Measurements from ENCODE around the gene NAALADL2.

NAALADL2 gene

DNA sequence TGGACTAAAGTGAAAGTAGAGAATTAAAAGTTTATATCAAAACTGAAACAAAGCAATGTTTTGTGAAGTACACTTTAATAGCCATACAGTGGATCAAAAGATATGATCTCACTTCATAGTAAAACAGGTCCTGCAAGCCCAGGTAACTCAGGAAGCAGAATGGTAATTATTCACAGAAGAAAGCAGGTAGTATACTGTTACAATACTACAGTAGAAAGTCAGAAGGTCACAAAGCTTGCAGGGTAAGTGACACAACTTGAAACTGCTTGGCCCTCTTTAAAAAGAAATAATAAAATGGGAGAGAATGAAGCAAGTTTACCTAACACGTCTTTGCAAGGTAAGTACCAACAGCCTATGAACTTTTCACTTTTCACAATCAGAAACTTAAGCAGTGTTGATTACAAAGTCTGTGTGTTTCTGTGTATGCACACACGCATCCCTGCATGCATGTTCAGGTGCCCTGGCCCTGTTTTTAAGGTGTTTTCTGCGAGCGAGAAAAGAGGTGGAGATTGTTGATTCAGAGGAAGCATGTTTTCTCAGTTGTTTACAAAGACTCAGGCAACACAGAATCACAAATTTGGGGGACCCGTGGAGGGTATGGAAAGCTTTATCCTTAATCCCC lies at the start of gene NAALADL2:
Gene NAALADL2 (plus strand): TSS at position 221 of the 622 bp plus-strand sequence.
- TF ChIP-seq, protein P1, sequence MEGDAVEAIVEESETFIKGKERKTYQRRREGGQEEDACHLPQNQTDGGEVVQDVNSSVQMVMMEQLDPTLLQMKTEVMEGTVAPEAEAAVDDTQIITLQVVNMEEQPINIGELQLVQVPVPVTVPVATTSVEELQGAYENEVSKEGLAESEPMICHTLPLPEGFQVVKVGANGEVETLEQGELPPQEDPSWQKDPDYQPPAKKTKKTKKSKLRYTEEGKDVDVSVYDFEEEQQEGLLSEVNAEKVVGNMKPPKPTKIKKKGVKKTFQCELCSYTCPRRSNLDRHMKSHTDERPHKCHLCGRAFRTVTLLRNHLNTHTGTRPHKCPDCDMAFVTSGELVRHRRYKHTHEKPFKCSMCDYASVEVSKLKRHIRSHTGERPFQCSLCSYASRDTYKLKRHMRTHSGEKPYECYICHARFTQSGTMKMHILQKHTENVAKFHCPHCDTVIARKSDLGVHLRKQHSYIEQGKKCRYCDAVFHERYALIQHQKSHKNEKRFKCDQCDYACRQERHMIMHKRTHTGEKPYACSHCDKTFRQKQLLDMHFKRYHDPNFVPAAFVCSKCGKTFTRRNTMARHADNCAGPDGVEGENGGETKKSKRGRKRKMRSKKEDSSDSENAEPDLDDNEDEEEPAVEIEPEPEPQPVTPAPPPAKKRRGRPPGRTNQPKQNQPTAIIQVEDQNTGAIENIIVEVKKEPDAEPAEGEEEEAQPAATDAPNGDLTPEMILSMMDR (conservative IDR thresholded peaks at IDR 0.05; ENCODE audit: low read depth, low read length): no peak
- Histone ChIP-seq H3K4me1 (ENCODE audit: low read depth, poor library complexity, severe bottlenecking) (no peaks in the 10 kb centered on the region), H3K9ac (no peak within 1 kb of the TSS), H3K27me3 (ENCODE audit: insufficient read depth, low read depth) (no peaks in the 10 kb centered on the region), H3K36me3 (ENCODE audit: insufficient read depth) (no peaks in the 10 kb centered on the region), H3K79me2 (ENCODE audit: insufficient read depth, low read depth) (no peaks in the 10 kb centered on the region), H4K20me1 (ENCODE audit: insufficient read depth) (no peaks in the 10 kb centered on the region), H2AFZ (ENCODE audit: low read depth) (no peak within 1 kb of the TSS), H3K4me2 (no peak within 1 kb of the TSS), H3K4me3 (IDR thresholded peaks at IDR 0.05; ENCODE audit: insufficient read depth, low read depth, low read length) (no peak within 1 kb of the TSS), H3K27ac (no peak within 1 kb of the TSS)

DNA sequence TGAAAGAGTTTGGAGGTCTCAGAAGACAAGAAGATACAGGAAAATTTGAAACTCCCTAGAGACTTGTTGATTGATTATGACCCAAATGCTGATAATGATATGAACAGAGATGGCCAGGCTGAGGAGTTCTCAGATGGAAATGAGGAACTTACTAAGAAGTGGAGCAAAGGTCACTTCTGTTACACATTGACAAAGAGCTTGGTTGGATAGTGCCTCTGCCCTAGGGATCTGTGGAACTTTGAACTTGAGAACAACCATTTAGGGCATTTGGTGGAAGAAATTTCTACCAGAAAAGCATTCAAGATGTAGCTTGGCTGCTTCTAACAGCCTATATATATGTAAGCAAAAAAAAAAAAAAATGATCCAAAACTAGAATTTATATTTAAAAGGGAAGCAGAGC lies 48.9 kb upstream of the NAALADL2 start:
- H3K9ac ChIP-seq: no peak overlapping the region
- H3K36me3 ChIP-seq (ENCODE audit: insufficient read depth): no peaks in the 10 kb centered on the region
- H3K4me3 ChIP-seq (IDR thresholded peaks at IDR 0.05; ENCODE audit: insufficient read depth, low read depth, low read length): no peak overlapping the region
- H3K27ac ChIP-seq: no peak overlapping the region
- H3K4me1 ChIP-seq (ENCODE audit: low read depth, poor library complexity, severe bottlenecking): no peaks in the 10 kb centered on the region
- H3K79me2 ChIP-seq (ENCODE audit: insufficient read depth, low read depth): no peaks in the 10 kb centered on the region
- TF ChIP-seq, protein P1 (conservative IDR thresholded peaks at IDR 0.05; ENCODE audit: low read depth, low read length): no peak
- no peaks in the 10 kb centered on the region for H3K27me3 ChIP-seq (ENCODE audit: insufficient read depth, low read depth)
- no peak overlapping the region for H3K4me2 ChIP-seq
- no peaks in the 10 kb centered on the region for H4K20me1 ChIP-seq (ENCODE audit: insufficient read depth)
- H2AFZ ChIP-seq (ENCODE audit: low read depth): no peak overlapping the region

DNA sequence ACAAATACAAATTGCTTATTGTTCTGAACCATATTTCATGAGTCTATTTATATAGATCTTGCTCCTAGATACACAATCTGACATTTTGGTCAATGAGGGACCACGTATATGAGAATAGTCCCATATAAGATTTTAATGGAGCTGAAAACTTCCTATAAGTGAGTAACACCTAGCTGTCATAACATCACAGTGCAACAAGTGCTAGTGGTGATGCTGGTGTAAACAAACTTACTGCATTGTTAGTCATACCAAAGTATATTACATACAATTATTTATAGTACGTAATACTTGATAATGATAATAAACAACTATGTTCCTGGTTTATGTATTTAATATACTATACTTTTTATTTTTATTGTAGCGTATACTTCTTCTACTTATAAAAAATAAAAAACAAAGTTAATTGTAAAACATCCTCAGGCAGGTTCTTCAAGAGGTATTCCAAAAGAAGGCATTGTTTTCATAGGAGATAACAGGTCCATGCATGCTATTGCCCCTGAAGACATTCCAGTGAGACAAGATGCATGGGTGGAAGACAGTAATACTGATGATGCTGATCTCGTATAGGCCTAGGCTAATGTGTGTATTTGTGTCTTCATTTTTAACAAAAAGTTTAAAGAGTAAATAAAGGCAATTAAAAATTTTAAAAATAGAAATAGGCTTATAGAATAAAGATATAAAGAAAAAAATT lies 46.8 kb upstream of the NAALADL2 start:
- H2AFZ ChIP-seq (ENCODE audit: low read depth): no peak overlapping the region
- H3K4me1 ChIP-seq (ENCODE audit: low read depth, poor library complexity, severe bottlenecking): no peaks in the 10 kb centered on the region
- H3K4me2 ChIP-seq: no peak overlapping the region
- H3K79me2 ChIP-seq (ENCODE audit: insufficient read depth, low read depth): no peaks in the 10 kb centered on the region
- no peak overlapping the region for H3K9ac ChIP-seq
- no peaks in the 10 kb centered on the region for H3K36me3 ChIP-seq (ENCODE audit: insufficient read depth)
- H3K4me3 ChIP-seq (IDR thresholded peaks at IDR 0.05; ENCODE audit: insufficient read depth, low read depth, low read length): no peak overlapping the region
- no peaks in the 10 kb centered on the region for H4K20me1 ChIP-seq (ENCODE audit: insufficient read depth)
- no peak overlapping the region for H3K27ac ChIP-seq
- TF ChIP-seq, protein P1 (conservative IDR thresholded peaks at IDR 0.05; ENCODE audit: low read depth, low read length): no peak
- no peaks in the 10 kb centered on the region for H3K27me3 ChIP-seq (ENCODE audit: insufficient read depth, low read depth)

DNA sequence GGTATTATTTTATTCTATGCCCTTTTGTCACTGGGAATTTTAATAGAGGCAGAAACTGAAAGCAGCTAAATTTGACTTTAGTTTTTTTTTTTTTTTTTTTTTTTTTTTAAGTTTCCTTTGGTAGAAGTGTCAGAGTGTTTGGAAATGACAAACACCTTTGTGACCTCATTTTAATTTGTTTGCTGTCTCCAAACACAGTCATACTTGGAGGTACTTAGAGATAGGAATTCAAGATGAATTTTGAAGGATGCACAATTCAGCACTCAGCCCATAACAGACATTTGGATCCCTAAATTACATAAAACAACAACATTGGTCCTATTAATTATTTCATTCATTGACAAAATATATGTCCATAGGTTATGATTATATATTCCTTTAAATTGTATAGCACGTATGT lies 43.4 kb upstream of the NAALADL2 start:
- Histone ChIP-seq H3K36me3 (ENCODE audit: insufficient read depth) (no peaks in the 10 kb centered on the region), H3K4me3 (IDR thresholded peaks at IDR 0.05; ENCODE audit: insufficient read depth, low read depth, low read length) (no peak overlapping the region), H2AFZ (ENCODE audit: low read depth) (no peak overlapping the region), H4K20me1 (ENCODE audit: insufficient read depth) (no peaks in the 10 kb centered on the region), H3K27ac (no peak overlapping the region), H3K4me1 (ENCODE audit: low read depth, poor library complexity, severe bottlenecking) (no peaks in the 10 kb centered on the region), H3K27me3 (ENCODE audit: insufficient read depth, low read depth) (no peaks in the 10 kb centered on the region), H3K79me2 (ENCODE audit: insufficient read depth, low read depth) (no peaks in the 10 kb centered on the region), H3K9ac (no peak overlapping the region), H3K4me2 (no peak overlapping the region)
- TF ChIP-seq, protein P1 (conservative IDR thresholded peaks at IDR 0.05; ENCODE audit: low read depth, low read length): no peak
